HG03159 (cell line): ENCODE data around the gene FOXO6.

Source experiments
- ATAC-seq: cut with Tn5 transposase; IDR thresholded peaks from one replicate; pipeline ENCODE4 v1.9.1; 2021; ENCODE audit warnings: mild to moderate bottlenecking, moderate library complexity; ENCODE audit not compliant: unreplicated experiment

Gene FOXO6

GRCh38 chr1:41400225-41400624 is 39.0 kb downstream of the FOXO6 start:
- ATAC-seq: no peak

- ATAC-seq: no peak
Observed at GRCh38 chr1:41401899-41402298, 40.7 kb downstream of the FOXO6 start.

- ATAC-seq: no peak
Observed at GRCh38 chr1:41404308-41404761, 43.1 kb downstream of the FOXO6 start.

- ATAC-seq: no peak
Observed at GRCh38 chr1:41407664-41408252, 46.5 kb downstream of the FOXO6 start.

GRCh38 chr1:41408691-41409090 is 47.5 kb downstream of the FOXO6 start:
- ATAC-seq: no peak

GRCh38 chr1:41409825-41410224 is 48.6 kb downstream of the FOXO6 start:
- ATAC-seq: no peak

GRCh38 chr1:41410462-41410861 is 49.2 kb downstream of the FOXO6 start:
- ATAC-seq: no peak

- ATAC-seq: no peak
Observed at GRCh38 chr1:41411229-41411628, 50.0 kb downstream of the FOXO6 start.

GRCh38 chr1:41412748-41413147 is 51.5 kb downstream of the FOXO6 start:
- no peak for ATAC-seq

GRCh38 chr1:41413748-41414281 is 52.6 kb downstream of the FOXO6 start:
- ATAC-seq: no peak

GRCh38 chr1:41414296-41414695 is 53.1 kb downstream of the FOXO6 start:
- ATAC-seq: no peak

GRCh38 chr1:41414716-41415306 is 53.6 kb downstream of the FOXO6 start:
- ATAC-seq: no peak

GRCh38 chr1:41416081-41416480 is 54.8 kb downstream of the FOXO6 start:
- no peak for ATAC-seq

GRCh38 chr1:41416552-41417334 is 55.5 kb downstream of the FOXO6 start:
- ATAC-seq: no peak

GRCh38 chr1:41417335-41417682 is 56.1 kb downstream of the FOXO6 start:
- no peak for ATAC-seq

- ATAC-seq: no peak
Observed at GRCh38 chr1:41417746-41418145, 56.5 kb downstream of the FOXO6 start.

- no peak for ATAC-seq
Observed at GRCh38 chr1:41418857-41419583, 57.8 kb downstream of the FOXO6 start.

- no peak for ATAC-seq
Observed at GRCh38 chr1:41419584-41420295, 58.5 kb downstream of the FOXO6 start.

GRCh38 chr1:41420351-41420750 is 59.1 kb downstream of the FOXO6 start:
- ATAC-seq: no peak

GRCh38 chr1:41420860-41421259 is 59.6 kb downstream of the FOXO6 start:
- ATAC-seq: no peak

GRCh38 chr1:41422306-41422705 is 61.1 kb downstream of the FOXO6 start:
- no peak for ATAC-seq
